HepG2 (cell line): Measurements from ENCODE around the gene CEBPA. TPM values are rescaled to one million over a fixed set of nuclear protein-coding genes. Genes with fewer than 3 reads are reported as not detected.

ENCODE experiments used
- ATAC-seq: fragments of 200-7000 bp; cut with Tn5 transposase; 3 replicates; pipeline ENCODE4 v1.9.1; 2020; ENCODE audit warnings: mild to moderate bottlenecking, moderate library complexity
- BruUV-seq: library from RNA; stranded (reverse); fragments of 400-500 nt; replicated peaks from 2 replicates; lab custom pipeline; 2021; lab: Mats Ljungman, UMichigan
- CTCF ChIA-PET: fragments of 300-600 bp; formaldehyde crosslinking; extraction: SDS; loops from one replicate; lab custom pipeline; 2021; ENCODE audit warnings: low total read pairs, inconsistent platforms, low intra/inter-chr PET ratio; lab: Yijun Ruan, JAX
- POLR2A ChIA-PET: fragments of 350-600 bp; sonication (Branson Sonifier 250); formaldehyde crosslinking; loops from one replicate; lab custom pipeline; 2020; ENCODE audit warnings: antibody characterized with exemption, inconsistent platforms; lab: Yijun Ruan, JAX
- DNase-seq: peaks from one replicate; pipeline ENCODE4 v3.0.0-alpha.2; 2015; ENCODE audit warnings: low spot score
- FAIRE-seq: peaks from 3 replicates; lab custom pipeline; 2011; peaks lifted over from hg19 to GRCh38; lab: Jason Lieb, UNC
- H2AFZ ChIP-seq: one replicate; pipeline ENCODE4 v1.6.1; 2011; ENCODE audit warnings: low read length, inconsistent platforms
- H3K27ac ChIP-seq: fragments of 300-600 bp; 3 replicates; pipeline ENCODE4 v1.8.0; 2011; ENCODE audit warnings: mixed run types, mild to moderate bottlenecking, mixed read lengths, low read length, inconsistent platforms; ENCODE audit not compliant: insufficient read depth; ENCODE audit errors: extremely low read length
- H3K27me3 ChIP-seq, 2 experiments: fragments of 200-600 bp in 1 of 2; 2 replicates in 1 of 2; 3 replicates in 1 of 2; pipeline versions ENCODE4 v1.6.0 to v1.8.0; 2011; ENCODE audit warnings: low read length in 2 of 2, mild to moderate bottlenecking in 2 of 2, moderate library complexity in 2 of 2, inconsistent platforms in 1 of 2; ENCODE audit not compliant: insufficient read depth in 2 of 2, control insufficient read depth in 1 of 2
- H3K36me3 ChIP-seq, 2 experiments: fragments of 200-600 bp in 1 of 2; replicated peaks in 1 of 2; 2 replicates in 1 of 2; 3 replicates in 1 of 2; pipeline versions ENCODE4 v1.5.1 to v1.8.0; 2011; ENCODE audit warnings: low read length in 2 of 2, inconsistent platforms in 1 of 2; ENCODE audit not compliant: insufficient read depth in 2 of 2, control insufficient read depth in 1 of 2
- H3K4me1 ChIP-seq: 2 replicates; pipeline ENCODE4 v1.5.1; 2012; ENCODE audit warnings: low read length, inconsistent platforms; ENCODE audit not compliant: insufficient read depth
- H3K4me2 ChIP-seq: 2 replicates; pipeline ENCODE4 v1.6.0; 2011; ENCODE audit warnings: low read depth, low read length, inconsistent platforms
- H3K4me3 ChIP-seq, 3 experiments: fragments of 200-600 bp in 1 of 3; sonication (generic), shearing (Covaris generic) in 1 of 3; replicated peaks in 1 of 3; 2 replicates each; pipeline ENCODE4 v1.5.1; 2011 to 2016; ENCODE audit warnings: low read length in 3 of 3, inconsistent platforms in 2 of 3, low read depth in 2 of 3, mild to moderate bottlenecking in 2 of 3, control low read depth in 1 of 3, mixed read lengths in 1 of 3; ENCODE audit not compliant: insufficient read depth in 1 of 3
- H3K79me2 ChIP-seq: one replicate; pipeline ENCODE4 v1.6.1; 2011; ENCODE audit warnings: low read length, inconsistent platforms; ENCODE audit not compliant: insufficient read depth
- H3K9ac ChIP-seq: 2 replicates; pipeline ENCODE4 v1.6.0; 2011; ENCODE audit warnings: mild to moderate bottlenecking, low read depth, low read length, inconsistent platforms; ENCODE audit not compliant: insufficient read depth
- H3K9me3 ChIP-seq: 2 replicates; pipeline ENCODE4 v1.5.1; 2012; ENCODE audit warnings: mild to moderate bottlenecking, low read length
- H4K20me1 ChIP-seq: 2 replicates; pipeline ENCODE4 v1.6.0; 2011; ENCODE audit warnings: inconsistent platforms, mild to moderate bottlenecking, low read length, moderate library complexity; ENCODE audit not compliant: insufficient read depth
- ARNTL ChIP-seq: sonication (generic); formaldehyde crosslinking; IDR thresholded peaks from 2 replicates; pipeline ENCODE4 v1.4.0; 2020; ENCODE audit warnings: mild to moderate bottlenecking, missing genetic modification reagents
- GATAD2A ChIP-seq: IDR thresholded peaks from 2 replicates; pipeline ENCODE4 v1.6.1; 2016
- JDP2 ChIP-seq: sonication (generic); formaldehyde crosslinking; IDR thresholded peaks from 2 replicates; pipeline ENCODE4 v1.8.1; 2022; ENCODE audit warnings: missing genetic modification reagents, borderline replicate concordance
- PCBP2 ChIP-seq: fragments of 200-400 bp; formaldehyde crosslinking; optimal IDR thresholded peaks from 2 replicates; pipeline ENCODE3; 2018; ENCODE audit warnings: low read length, low read depth; ENCODE audit not compliant: poor library complexity, severe bottlenecking
- PHF21A ChIP-seq: sonication (generic); formaldehyde crosslinking; IDR thresholded peaks from 2 replicates; pipeline ENCODE4 v1.5.0; 2020; ENCODE audit warnings: mild to moderate bottlenecking, missing genetic modification reagents
- RXRA ChIP-seq: sonication (generic); formaldehyde crosslinking; IDR thresholded peaks from 2 replicates; pipeline ENCODE4 v1.5.1; 2020; ENCODE audit warnings: missing genetic modification reagents
- SCMH1 ChIP-seq: sonication (generic); formaldehyde crosslinking; IDR thresholded peaks from 2 replicates; pipeline ENCODE4 v1.9.0; 2021; ENCODE audit warnings: missing genetic modification reagents, mild to moderate bottlenecking, borderline replicate concordance
- ZNF17 ChIP-seq: sonication (generic); formaldehyde crosslinking; IDR thresholded peaks from 2 replicates; pipeline ENCODE4 v1.5.0; 2020; ENCODE audit warnings: mild to moderate bottlenecking, missing genetic modification reagents
- ZNF275 ChIP-seq: sonication (generic); formaldehyde crosslinking; IDR thresholded peaks from 2 replicates; pipeline ENCODE4 v1.8.0; 2022; ENCODE audit warnings: missing genetic modification reagents, mild to moderate bottlenecking, inconsistent platforms, borderline replicate concordance
- ZNF713 ChIP-seq: sonication (generic); formaldehyde crosslinking; IDR thresholded peaks from 2 replicates; pipeline ENCODE4 v1.4.0; 2020; ENCODE audit warnings: mild to moderate bottlenecking, missing genetic modification reagents
- ZNF83 ChIP-seq: sonication (generic); formaldehyde crosslinking; IDR thresholded peaks from 2 replicates; pipeline ENCODE4 v1.4.0; 2020; ENCODE audit warnings: missing genetic modification reagents, mild to moderate bottlenecking, borderline replicate concordance
- WGBS: methylation state at CpG from one replicate; pipeline ENCODE4 v1.1.6; 2017; ENCODE audit warnings: low lambda C conversion rate; 5-methylcytosine and 5-hydroxymethylcytosine counted together
- in situ Hi-C: cut with HindIII; loops from 2 replicates; pipeline ENCODE4 v1.10.0; 2017; ENCODE audit warnings: low pct_unique_long_range_greater_than_20kb; ENCODE audit not compliant: extremely low pct_ligation_motif_present
- intact Hi-C: fragments of 100-400 bp; cut with micrococcal nuclease; formaldehyde crosslinking; loops from one replicate; pipeline ENCODE4 v1.10.0; 2022; ENCODE audit not compliant: unreplicated experiment
- polyA plus RNA-seq, 8 experiments: library from polyadenylated mRNA; depleted of rRNA in 3 of 8; stranded (reverse) in 7 of 8; unstranded in 1 of 8; fragments of >200 nt; fragmentation: Illumina TruSeq in 4 of 8; extraction: Trizol in 4 of 8; gene quantifications; 2 replicates each; pipeline versions ENCODE4 v1.2.1 to v1.2.3, GENCODE V29; 2011 to 2016; ENCODE audit warnings: low read depth in 4 of 8, missing spikeins in 1 of 8, mixed read lengths in 1 of 8; ENCODE audit not compliant: insufficient read depth in 1 of 8
- total RNA-seq, 5 experiments: library from RNA; depleted of rRNA; stranded (reverse); fragments of >200 nt; fragmentation: Illumina TruSeq; extraction: Trizol; gene quantifications; 2 replicates each; pipeline ENCODE4 v1.2.3, GENCODE V29; 2016; ENCODE audit warnings: low read depth in 1 of 5

Gene CEBPA
- total and polyA plus RNA-seq, 2 of the 13 experiments (the other 11 are each of a cell fraction or from before 2014, with no cell fraction given), result 24.8 to 103 TPM

- no peak for FAIRE-seq
- 75% methylated on average over 8 of the region's 8 CpGs for WGBS
These were observed 37.0 kb upstream of the CEBPA start for GRCh38 chr19:33339016-33339984.

More at GRCh38 chr19:33339016-33339984, 37.0 kb upstream of the CEBPA start:
- Histone ChIP-seq H4K20me1 (no peaks in the 10 kb centered on the region), H3K4me3 (no peak overlapping the region), H3K9me3 (no peaks in the 10 kb centered on the region), H3K79me2 (no peaks in the 10 kb centered on the region), H3K27ac (no peak overlapping the region), H3K4me1 (peaks cover 15% of the 10 kb centered on the region), H3K27me3 (no peaks in the 10 kb centered on the region), H3K4me2 (no peak overlapping the region), H3K36me3 (no peaks in the 10 kb centered on the region), H3K9ac (no peak overlapping the region), H2AFZ (no peak overlapping the region)
- in situ Hi-C loops, result no loop called here
- no peak for TF ChIP-seq JDP2 (CRISPR knock-in tag)
- TF ChIP-seq PCBP2, result no peak
- TF ChIP-seq ZNF83 (CRISPR knock-in tag), result no peak
- TF ChIP-seq GATAD2A (CRISPR knock-in tag), result no peak
- no peak for TF ChIP-seq ZNF275 (CRISPR knock-in tag)
- no peak for TF ChIP-seq RXRA (CRISPR knock-in tag)
- TF ChIP-seq ARNTL (CRISPR knock-in tag), result no peak
- no peak for TF ChIP-seq SCMH1 (CRISPR knock-in tag)
- no peak for TF ChIP-seq PHF21A (CRISPR knock-in tag)
- TF ChIP-seq ZNF713, result no peak
- TF ChIP-seq ZNF17 (CRISPR knock-in tag), result no peak
- DNase-seq (no peak), ATAC-seq (no peak)
- no TSS peak for BruUV-seq
- POLR2A ChIA-PET, result no interaction called here
- intact Hi-C loops, result no loop called here
- CTCF ChIA-PET, result no interaction called here
